GM12873 (cell line): ENCODE results near the gene MYO1F.

Experiments used
- TF ChIP-seq, protein P1 (sequence below): IDR thresholded peaks from 2 replicates; pipeline ENCODE4 v1.5.1; 2012; ENCODE audit warnings: low read depth, mild to moderate bottlenecking, moderate library complexity, low read length, control low read depth; ENCODE audit not compliant: insufficient read depth; ENCODE audit errors: missing control alignments

Gene MYO1F

DNA sequence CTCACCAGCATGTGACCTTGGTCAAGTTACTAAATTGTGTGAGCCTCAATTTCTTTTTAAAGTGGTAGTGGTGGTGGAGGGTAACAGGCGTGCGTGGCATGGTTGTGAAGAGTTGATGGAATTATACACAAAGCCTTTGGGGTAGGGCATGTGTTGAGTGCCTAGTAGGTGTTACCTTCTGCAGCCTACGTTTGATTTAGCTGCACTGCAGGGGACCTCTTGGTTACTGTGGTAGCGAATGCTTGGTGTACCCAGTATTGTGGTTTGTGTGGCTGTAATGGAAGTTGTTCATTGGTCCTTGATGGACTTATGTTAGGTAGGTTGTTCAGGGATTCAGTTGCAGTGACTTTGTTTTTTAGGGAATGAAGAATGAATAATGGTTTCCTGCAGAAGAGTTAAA is 99.4 kb downstream of the MYO1F start:
- TF ChIP-seq, protein P1, sequence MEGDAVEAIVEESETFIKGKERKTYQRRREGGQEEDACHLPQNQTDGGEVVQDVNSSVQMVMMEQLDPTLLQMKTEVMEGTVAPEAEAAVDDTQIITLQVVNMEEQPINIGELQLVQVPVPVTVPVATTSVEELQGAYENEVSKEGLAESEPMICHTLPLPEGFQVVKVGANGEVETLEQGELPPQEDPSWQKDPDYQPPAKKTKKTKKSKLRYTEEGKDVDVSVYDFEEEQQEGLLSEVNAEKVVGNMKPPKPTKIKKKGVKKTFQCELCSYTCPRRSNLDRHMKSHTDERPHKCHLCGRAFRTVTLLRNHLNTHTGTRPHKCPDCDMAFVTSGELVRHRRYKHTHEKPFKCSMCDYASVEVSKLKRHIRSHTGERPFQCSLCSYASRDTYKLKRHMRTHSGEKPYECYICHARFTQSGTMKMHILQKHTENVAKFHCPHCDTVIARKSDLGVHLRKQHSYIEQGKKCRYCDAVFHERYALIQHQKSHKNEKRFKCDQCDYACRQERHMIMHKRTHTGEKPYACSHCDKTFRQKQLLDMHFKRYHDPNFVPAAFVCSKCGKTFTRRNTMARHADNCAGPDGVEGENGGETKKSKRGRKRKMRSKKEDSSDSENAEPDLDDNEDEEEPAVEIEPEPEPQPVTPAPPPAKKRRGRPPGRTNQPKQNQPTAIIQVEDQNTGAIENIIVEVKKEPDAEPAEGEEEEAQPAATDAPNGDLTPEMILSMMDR: no peak

DNA sequence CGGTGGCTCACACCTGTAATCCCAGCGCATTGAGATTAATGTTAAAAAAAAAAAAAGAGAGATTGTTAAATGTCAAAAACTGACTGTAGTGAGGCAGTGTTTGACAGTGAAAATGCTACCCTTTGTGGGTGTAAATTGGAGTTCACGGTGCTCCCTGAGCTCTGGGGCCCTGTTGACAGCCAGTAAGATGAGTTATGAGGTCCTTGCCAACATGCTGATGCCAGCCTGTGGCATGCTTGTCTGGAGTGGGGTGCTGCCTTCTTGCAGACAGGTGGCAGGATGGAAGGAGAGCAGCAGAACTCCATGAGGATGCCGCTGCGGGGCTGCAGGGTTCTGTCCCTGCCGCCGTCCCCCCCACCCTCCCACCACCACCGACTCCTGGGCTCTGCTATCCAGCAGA is 100.7 kb downstream of the MYO1F start:
- TF ChIP-seq, protein P1: no peak

GRCh38 chr19:8475005-8475404 is 102.2 kb downstream of the MYO1F start:
- TF ChIP-seq, protein P1: no peak

- TF ChIP-seq, protein P1: no peak
Observed at GRCh38 chr19:8473648-8474476, 103.4 kb downstream of the MYO1F start.
